OCI-LY3 (cell line): ENCODE data around the gene TIAM2.
A peak's percentile ranks its signal among the peaks of the same experiment; 100 is the strongest.
"Not testable (repeated sequence)": the region's sequence is repeated elsewhere in the genome, so short reads cannot be mapped to it uniquely, and the experiment has no call there.

Source experiments
- H2AFZ ChIP-seq: fragments of 200-600, 300-600 bp; shearing (Covaris generic); 2 replicates; pipeline ENCODE4 v1.6.0; 2014; ENCODE audit warnings: antibody characterized with exemption, low read depth, low read length
- H3K27ac ChIP-seq: fragments of 200-600, 300-600 bp; sonication (generic); 2 replicates; pipeline ENCODE4 v1.5.1; 2014; ENCODE audit warnings: mild to moderate bottlenecking, low read length, moderate library complexity, mixed read lengths
- H3K27me3 ChIP-seq: fragments of 200-600, 300-600 bp; sonication (generic); 2 replicates; pipeline ENCODE4 v1.6.1; 2014; ENCODE audit warnings: low read depth, low read length, mixed read lengths
- H3K36me3 ChIP-seq: fragments of 200-600, 300-600 bp; sonication (generic); replicated peaks from 2 replicates; pipeline ENCODE3; 2014; ENCODE audit warnings: low read depth, low read length, mixed read lengths
- H3K4me1 ChIP-seq: fragments of 300-600, 200-600 bp; sonication (generic); 2 replicates; pipeline ENCODE4 v1.6.1; 2014; ENCODE audit warnings: low read length, mixed read lengths
- H3K4me2 ChIP-seq: fragments of 200-600, 300-600 bp; sonication (generic); 2 replicates; pipeline ENCODE4 v1.6.1; 2014; ENCODE audit warnings: low read length, mixed read lengths
- H3K4me3 ChIP-seq: fragments of 300-600, 200-600 bp; sonication (generic); 2 replicates; pipeline ENCODE4 v1.5.1; 2014; ENCODE audit warnings: antibody characterized with exemption, mild to moderate bottlenecking, low read length, moderate library complexity
- H3K79me2 ChIP-seq: fragments of 300-600, 200-600 bp; shearing (Covaris generic); 2 replicates; pipeline ENCODE4 v1.6.1; 2014; ENCODE audit warnings: mild to moderate bottlenecking, low read length, mixed read lengths
- H3K9ac ChIP-seq: fragments of 300-600, 200-600 bp; shearing (Covaris generic); 2 replicates; pipeline ENCODE4 v1.6.0; 2014; ENCODE audit warnings: mild to moderate bottlenecking, low read length, moderate library complexity
- H3K9me3 ChIP-seq: fragments of 200-600, 300-600 bp; shearing (Covaris generic); 2 replicates; pipeline ENCODE4 v1.6.1; 2014; ENCODE audit warnings: low read length, mixed read lengths; ENCODE audit not compliant: insufficient read depth
- H4K20me1 ChIP-seq: fragments of 200-600, 300-600 bp; sonication (generic); 2 replicates; pipeline ENCODE4 v1.6.1; 2016; ENCODE audit warnings: low read length, mixed read lengths; ENCODE audit not compliant: insufficient read depth
- CTCF ChIP-seq: fragments of 200-600, 300-600 bp; sonication (generic); IDR thresholded peaks from 2 replicates; pipeline ENCODE4 v1.5.1; 2014; ENCODE audit warnings: antibody characterized with exemption, low read length, low read depth
- EZH2phosphoT487 ChIP-seq: fragments of 200-600 bp; shearing (Covaris generic); IDR thresholded peaks from 2 replicates; pipeline ENCODE4 v1.6.1; 2018; ENCODE audit warnings: antibody characterized with exemption, mixed run types, low read depth

TIAM2 gene

DNA sequence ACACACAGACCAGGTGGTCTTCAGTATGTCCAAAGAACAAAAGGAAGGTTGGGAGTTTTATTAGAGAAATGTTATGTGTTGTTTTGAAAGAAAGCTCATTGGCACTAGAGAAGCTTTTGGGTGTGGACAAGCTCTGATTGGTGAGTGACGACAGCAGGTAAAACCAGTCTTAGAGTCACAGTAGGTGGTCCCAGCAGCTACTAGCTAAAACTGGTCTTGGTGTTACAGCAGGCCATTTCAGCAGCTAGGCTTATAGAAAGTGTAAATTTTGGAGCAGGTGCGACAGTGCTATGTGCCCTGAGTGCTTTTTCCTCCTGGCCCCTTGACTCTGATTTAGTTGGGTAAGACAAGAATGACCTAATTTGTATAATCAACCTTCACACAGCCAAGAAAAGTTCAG is 272.3 kb downstream of the TIAM2 start:
- no peaks in the 10 kb centered on the region for H3K4me1 ChIP-seq
- H4K20me1 ChIP-seq, result no peaks in the 10 kb centered on the region
- no peaks in the 10 kb centered on the region for H3K9me3 ChIP-seq
- no peak overlapping the region for H3K4me2 ChIP-seq
- H3K27ac ChIP-seq, result no peak overlapping the region
- H3K36me3 ChIP-seq, result peaks cover 2% of the 10 kb centered on the region
- no peaks in the 10 kb centered on the region for H3K27me3 ChIP-seq
- TF ChIP-seq EZH2phosphoT487, result no peak
- no peak for TF ChIP-seq CTCF
- no peak overlapping the region for H2AFZ ChIP-seq
- H3K79me2 ChIP-seq, result no peaks in the 10 kb centered on the region
- no peak overlapping the region for H3K9ac ChIP-seq
- no peak overlapping the region for H3K4me3 ChIP-seq

GRCh38 chr6:155268088-155268867 is 273.2 kb downstream of the TIAM2 start:
- H3K36me3 ChIP-seq, H3K27ac ChIP-seq, H3K9me3 ChIP-seq, H2AFZ ChIP-seq, H3K79me2 ChIP-seq, H3K4me2 ChIP-seq, H3K4me1 ChIP-seq, H3K9ac ChIP-seq, H3K27me3 ChIP-seq, H4K20me1 ChIP-seq, H3K4me3 ChIP-seq: not testable (repeated sequence)
- TF ChIP-seq CTCF, result peak; percentile 48

GRCh38 chr6:155269765-155270164 is 274.6 kb downstream of the TIAM2 start:
- H3K27me3 ChIP-seq, result no peaks in the 10 kb centered on the region
- H3K4me3 ChIP-seq, result no peak overlapping the region
- H3K27ac ChIP-seq, result no peak overlapping the region
- H3K9me3 ChIP-seq, result no peaks in the 10 kb centered on the region
- H3K79me2 ChIP-seq, result no peaks in the 10 kb centered on the region
- no peak overlapping the region for H3K4me2 ChIP-seq
- no peaks in the 10 kb centered on the region for H3K4me1 ChIP-seq
- no peak overlapping the region for H3K9ac ChIP-seq
- no peaks in the 10 kb centered on the region for H4K20me1 ChIP-seq
- no peak overlapping the region for H2AFZ ChIP-seq
- TF ChIP-seq CTCF, result no peak
- no peak for TF ChIP-seq EZH2phosphoT487
- peaks cover 2% of the 10 kb centered on the region for H3K36me3 ChIP-seq

DNA sequence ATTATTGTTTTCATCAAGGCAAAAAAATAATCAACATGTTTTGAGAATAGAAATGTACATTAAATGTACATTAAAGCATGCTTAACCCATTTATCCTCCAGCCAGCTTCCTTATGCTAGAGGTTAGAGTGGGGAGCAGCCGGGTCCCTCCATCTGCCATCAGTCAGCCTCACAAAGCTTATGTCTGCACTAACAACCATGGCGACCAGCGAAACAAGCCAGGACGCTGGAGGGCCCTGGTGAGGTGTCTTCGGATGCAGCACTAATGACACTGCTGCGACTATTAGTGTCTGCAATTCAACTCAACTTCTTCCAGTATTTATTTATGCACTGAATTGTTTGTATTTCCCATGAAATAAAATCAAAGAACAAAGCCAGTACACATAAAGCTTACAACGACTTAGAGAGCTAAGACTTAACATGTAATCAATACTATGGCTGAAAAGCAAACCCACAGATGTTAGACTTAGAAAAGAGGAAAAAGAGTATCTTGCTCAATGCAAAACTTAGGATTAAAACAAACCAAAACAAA is 275.5 kb downstream of the TIAM2 start:
- Histone ChIP-seq H3K9me3 (no peaks in the 10 kb centered on the region), H3K4me2 (no peak overlapping the region), H3K4me3 (no peak overlapping the region), H3K27me3 (no peaks in the 10 kb centered on the region), H3K4me1 (no peaks in the 10 kb centered on the region), H3K9ac (no peak overlapping the region), H3K27ac (no peak overlapping the region), H3K79me2 (no peaks in the 10 kb centered on the region), H4K20me1 (no peaks in the 10 kb centered on the region), H2AFZ (no peak overlapping the region), H3K36me3 (no peaks in the 10 kb centered on the region)
- no peak for TF ChIP-seq CTCF
- TF ChIP-seq EZH2phosphoT487, result no peak
